K562 (cell line): ENCODE data around the gene TRMT2A. TPM values are rescaled to one million over a fixed set of nuclear protein-coding genes. Genes with fewer than 3 reads are reported as not detected.

Source experiments
- ATF1 ChIP-seq, 2 experiments: fragments of 450-650 bp in 1 of 2; IDR thresholded peaks; 2 replicates each; pipeline ENCODE4 v1.6.1; 2016; ENCODE audit warnings: missing compliant biosample characterization in 1 of 2, missing genetic modification characterization in 1 of 2
- E2F3 ChIP-seq: fragments of 250-450 bp; sonication (Bioruptor Pico); IDR thresholded peaks from 2 replicates; pipeline ENCODE4 v1.4.0; 2020; ENCODE audit warnings: mild to moderate bottlenecking
- HDAC2 ChIP-seq: fragments of 450-650 bp; IDR thresholded peaks from 2 replicates; pipeline ENCODE4 v1.6.1; 2016; ENCODE audit warnings: mild to moderate bottlenecking
- HES1 ChIP-seq: fragments of 450-650 bp; IDR thresholded peaks from 2 replicates; pipeline ENCODE4 v1.6.1; 2016; ENCODE audit warnings: low read depth, mild to moderate bottlenecking, moderate library complexity
- NCOA2 ChIP-seq, 2 experiments: fragments of 450-650 bp; IDR thresholded peaks; 2 replicates each; pipeline ENCODE4 v1.6.1; 2018; ENCODE audit warnings: mild to moderate bottlenecking in 2 of 2, moderate library complexity in 1 of 2; ENCODE audit not compliant: partially characterized antibody in 2 of 2
- RHOXF2B ChIP-seq: fragments of 250-450 bp; sonication (Bioruptor Pico); conservative IDR thresholded peaks from 2 replicates; pipeline ENCODE4 v1.5.1; 2021
- SNRNP70 ChIP-seq: fragments of 200-400 bp; formaldehyde crosslinking; optimal IDR thresholded peaks from 2 replicates; pipeline ENCODE3; 2017; ENCODE audit warnings: low read depth, low read length
- SRF ChIP-seq, 2 experiments: fragments of 250-450, 450-650 bp in 1 of 2; sonication (Bioruptor Pico) in 1 of 2; sonication (generic) in 1 of 2; formaldehyde crosslinking; IDR thresholded peaks; 2 replicates each; pipeline versions ENCODE4 v1.5.0 to v1.5.1; 2020 to 2022; ENCODE audit warnings: mild to moderate bottlenecking in 1 of 2, missing genetic modification reagents in 1 of 2
- TSHZ1 ChIP-seq: fragments of 250-450 bp; sonication (Bioruptor Pico); IDR thresholded peaks from 2 replicates; pipeline ENCODE4 v1.4.0; 2020; ENCODE audit warnings: mild to moderate bottlenecking, moderate library complexity
- ZNF766 ChIP-seq: fragments of 200-800 bp; sonication (Bioruptor generic); conservative IDR thresholded peaks from 2 replicates; pipeline ENCODE4 v1.6.1; 2016; ENCODE audit warnings: missing genetic modification characterization, missing compliant biosample characterization
- polyA plus RNA-seq, 8 experiments: library from polyadenylated mRNA; depleted of rRNA in 4 of 8; stranded (reverse) in 5 of 8; unstranded in 3 of 8; fragments of >200 nt; fragmentation: Nextera tagmentation in 2 of 8; fragmentation: Illumina TruSeq in 1 of 8; extraction: Ambion mirVana in 2 of 8; extraction: Trizol in 1 of 8; gene quantifications; 2 replicates each; pipeline versions ENCODE4 v1.2.1 to v1.2.3, GENCODE V29; 2011 to 2014; ENCODE audit warnings: inconsistent platforms in 1 of 8, missing spikeins in 1 of 8
- total RNA-seq, 7 experiments: library from RNA; depleted of rRNA in 6 of 7; stranded (reverse); fragments of >200 nt in 6 of 7; fragmentation: Illumina TruSeq in 2 of 7; extraction: Trizol in 2 of 7; gene quantifications; 2 replicates each; pipeline versions ENCODE4 v1.2.1 to v1.2.3, GENCODE V29; 2011 to 2021; ENCODE audit warnings: low replicate concordance in 1 of 7
- TF ChIP-seq, protein P1 (sequence below): fragments of 450-650 bp; IDR thresholded peaks from 2 replicates; pipeline ENCODE4 v1.6.1; 2016; ENCODE audit warnings: low read depth

TRMT2A gene
- total and polyA plus RNA-seq, 9 of the 15 experiments (the other 6 are each of a cell fraction or from before 2014, with no cell fraction given), result 1.6 to 265 (median 140) TPM

- TF ChIP-seq, protein P1, sequence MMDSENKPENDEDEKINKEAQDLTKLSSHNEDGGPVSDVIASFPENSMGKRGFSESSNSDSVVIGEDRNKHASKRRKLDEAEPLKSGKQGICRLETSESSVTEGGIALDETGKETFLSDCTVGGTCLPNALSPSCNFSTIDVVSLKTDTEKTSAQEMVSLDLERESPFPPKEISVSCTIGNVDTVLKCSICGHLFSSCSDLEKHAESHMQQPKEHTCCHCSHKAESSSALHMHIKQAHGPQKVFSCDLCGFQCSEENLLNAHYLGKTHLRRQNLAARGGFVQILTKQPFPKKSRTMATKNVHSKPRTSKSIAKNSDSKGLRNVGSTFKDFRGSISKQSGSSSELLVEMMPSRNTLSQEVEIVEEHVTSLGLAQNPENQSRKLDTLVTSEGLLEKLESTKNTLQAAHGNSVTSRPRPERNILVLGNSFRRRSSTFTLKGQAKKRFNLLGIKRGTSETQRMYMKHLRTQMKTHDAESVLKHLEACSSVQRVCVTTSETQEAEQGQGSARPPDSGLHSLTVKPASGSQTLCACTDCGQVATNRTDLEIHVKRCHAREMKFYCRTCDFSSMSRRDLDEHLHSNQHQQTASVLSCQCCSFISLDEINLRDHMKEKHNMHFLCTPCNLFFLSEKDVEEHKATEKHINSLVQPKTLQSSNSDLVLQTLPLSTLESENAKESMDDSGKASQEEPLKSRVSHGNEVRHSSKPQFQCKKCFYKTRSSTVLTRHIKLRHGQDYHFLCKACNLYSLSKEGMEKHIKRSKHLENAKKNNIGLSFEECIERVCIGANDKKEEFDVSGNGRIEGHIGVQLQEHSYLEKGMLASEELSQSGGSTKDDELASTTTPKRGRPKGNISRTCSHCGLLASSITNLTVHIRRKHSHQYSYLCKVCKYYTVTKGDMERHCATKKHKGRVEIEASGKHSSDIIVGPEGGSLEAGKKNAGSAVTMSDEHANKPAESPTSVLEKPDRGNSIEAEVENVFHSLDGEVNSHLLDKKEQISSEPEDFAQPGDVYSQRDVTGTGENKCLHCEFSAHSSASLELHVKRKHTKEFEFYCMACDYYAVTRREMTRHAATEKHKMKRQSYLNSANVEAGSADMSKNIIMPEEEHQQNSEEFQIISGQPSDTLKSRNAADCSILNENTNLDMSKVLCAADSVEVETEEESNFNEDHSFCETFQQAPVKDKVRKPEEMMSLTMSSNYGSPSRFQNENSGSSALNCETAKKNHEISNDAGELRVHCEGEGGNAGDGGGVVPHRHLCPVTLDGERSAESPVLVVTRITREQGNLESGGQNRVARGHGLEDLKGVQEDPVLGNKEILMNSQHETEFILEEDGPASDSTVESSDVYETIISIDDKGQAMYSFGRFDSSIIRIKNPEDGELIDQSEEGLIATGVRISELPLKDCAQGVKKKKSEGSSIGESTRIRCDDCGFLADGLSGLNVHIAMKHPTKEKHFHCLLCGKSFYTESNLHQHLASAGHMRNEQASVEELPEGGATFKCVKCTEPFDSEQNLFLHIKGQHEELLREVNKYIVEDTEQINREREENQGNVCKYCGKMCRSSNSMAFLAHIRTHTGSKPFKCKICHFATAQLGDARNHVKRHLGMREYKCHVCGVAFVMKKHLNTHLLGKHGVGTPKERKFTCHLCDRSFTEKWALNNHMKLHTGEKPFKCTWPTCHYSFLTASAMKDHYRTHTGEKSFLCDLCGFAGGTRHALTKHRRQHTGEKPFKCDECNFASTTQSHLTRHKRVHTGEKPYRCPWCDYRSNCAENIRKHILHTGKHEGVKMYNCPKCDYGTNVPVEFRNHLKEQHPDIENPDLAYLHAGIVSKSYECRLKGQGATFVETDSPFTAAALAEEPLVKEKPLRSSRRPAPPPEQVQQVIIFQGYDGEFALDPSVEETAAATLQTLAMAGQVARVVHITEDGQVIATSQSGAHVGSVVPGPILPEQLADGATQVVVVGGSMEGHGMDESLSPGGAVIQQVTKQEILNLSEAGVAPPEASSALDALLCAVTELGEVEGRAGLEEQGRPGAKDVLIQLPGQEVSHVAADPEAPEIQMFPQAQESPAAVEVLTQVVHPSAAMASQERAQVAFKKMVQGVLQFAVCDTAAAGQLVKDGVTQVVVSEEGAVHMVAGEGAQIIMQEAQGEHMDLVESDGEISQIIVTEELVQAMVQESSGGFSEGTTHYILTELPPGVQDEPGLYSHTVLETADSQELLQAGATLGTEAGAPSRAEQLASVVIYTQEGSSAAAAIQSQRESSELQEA, result no peak
- TF ChIP-seq E2F3 (peak; percentile 49; the same call in 1 of the 2 replicates), RHOXF2B (CRISPR knock-in tag) (peak; percentile 1; the same call in 1 of the 2 replicates), HDAC2 (no peak), ATF1 (CRISPR knock-in tag; IDR thresholded peaks at IDR 0.05) (no peak), ATF1 (tag; IDR thresholded peaks at IDR 0.05) (peak; percentile 61), TSHZ1 (CRISPR knock-in tag) (0 out of 2 replicates have a peak, but pooled peaks have one; percentile 23), NCOA2 (IDR thresholded peaks at IDR 0.05; ENCODE audit: partially characterized antibody in 2 of 2) (no peak), SNRNP70 (no peak), HES1 (0 out of 2 replicates have a peak, but pooled peaks have one; percentile 12), SRF (CRISPR knock-in tag; IDR thresholded peaks at IDR 0.05) (peak in 1 of 2 experiments; percentile 67; a peak in 2 of 4 replicates), ZNF766 (CRISPR knock-in tag) (no peak)
Measured at GRCh38 chr22:20128902-20129746, 12.1 kb upstream of the TRMT2A start (continued).
